ENCODE measurements around the gene SLC27A3.

The SLC27A3 gene

GRCh38 chr1:153795330-153795837, 20.2 kb downstream of the SLC27A3 start:
- Histone ChIP-seq H3K4me1 (ENCODE audit: control insufficient read depth in 2 of 2, insufficient read depth in 1 of 2, low read depth in 1 of 2, low read length in 2 of 2) (peaks cover 36 to 48% of the 10 kb centered on the region in 2 donors), H3K36me3 (replicated peaks in 1 of 2; ENCODE audit: control insufficient read depth in 2 of 2, insufficient read depth in 2 of 2, low read length in 2 of 2) (peaks cover 6 to 41% of the 10 kb centered on the region in 2 donors), H3K4ac (ENCODE audit: low read length) (peak overlapping the region; percentile 94), H3K9ac (ENCODE audit: low read depth, low read length, poor library complexity) (peak overlapping the region; percentile 82), H3K23ac (ENCODE audit: low read depth, low read length, poor library complexity) (peak overlapping the region; percentile 94), H4K91ac (ENCODE audit: low read depth, low read length, poor library complexity) (peak overlapping the region; percentile 85), H3K4me2 (ENCODE audit: insufficient read depth, low read length, poor library complexity, severe bottlenecking) (peak overlapping the region; percentile 36), H3K4me3 (ENCODE audit: low read length in 2 of 2) (peak overlapping the region; percentile 45 to 67), H3K27me3 (ENCODE audit: control insufficient read depth in 3 of 3, insufficient read depth in 3 of 3, low read depth in 1 of 3, low read length in 3 of 3) (peaks cover 0 to 5% (median 0%) of the 10 kb centered on the region in 3 experiments), H2AK5ac (ENCODE audit: low read depth, low read length) (peak overlapping the region; percentile 100), H2AFZ (ENCODE audit: low read length) (peak overlapping the region; percentile 14), H4K8ac (ENCODE audit: low read depth, low read length) (no peak overlapping the region), H3K9me3 (replicated peaks in 1 of 2; ENCODE audit: control insufficient read depth in 2 of 2, insufficient read depth in 1 of 2, low read depth in 1 of 2, low read length in 2 of 2) (peaks cover 0 to 3% of the 10 kb centered on the region in 2 donors), H2BK5ac (ENCODE audit: low read length) (no peak overlapping the region), H3K18ac (ENCODE audit: low read length) (peak overlapping the region; percentile 98), H2BK12ac (ENCODE audit: low read length) (peak overlapping the region; percentile 99), H3K27ac (replicated peaks; ENCODE audit: low read length) (peak overlapping the region; percentile 23), H2BK15ac (ENCODE audit: low read length) (peak overlapping the region; percentile 99), H2BK120ac (ENCODE audit: low read depth, low read length) (peak overlapping the region; percentile 99), H3K14ac (ENCODE audit: low read length) (peak overlapping the region; percentile 100), H3K79me1 (ENCODE audit: low read depth, low read length) (no peaks in the 10 kb centered on the region)
- no CpG with 5 or more reads among the region's 18 CpGs for WGBS, 2 donors (ENCODE audit: extremely low coverage in 2 of 2, insufficient read length in 2 of 2, insufficient replicate concordance in 1 of 2)
- no peak for DNase-seq (ENCODE audit: low spot score)

GRCh38 chr1:153795934-153796785, 21.0 kb downstream of the SLC27A3 start:
- Histone ChIP-seq H3K14ac (ENCODE audit: low read length) (no peak overlapping the region), H3K4ac (ENCODE audit: low read length) (peak overlapping the region; percentile 58), H2AFZ (ENCODE audit: low read length) (no peak overlapping the region), H2BK5ac (ENCODE audit: low read length) (peak overlapping the region; percentile 26), H3K36me3 (replicated peaks in 1 of 2; ENCODE audit: control insufficient read depth in 2 of 2, insufficient read depth in 2 of 2, low read length in 2 of 2) (peaks cover 6 to 46% of the 10 kb centered on the region in 2 donors), H3K18ac (ENCODE audit: low read length) (peak overlapping the region; percentile 33), H3K4me2 (ENCODE audit: insufficient read depth, low read length, poor library complexity, severe bottlenecking) (no peak overlapping the region), H3K79me1 (ENCODE audit: low read depth, low read length) (no peaks in the 10 kb centered on the region), H2BK15ac (ENCODE audit: low read length) (peak overlapping the region; percentile 68), H3K4me3 (ENCODE audit: low read length in 2 of 2) (no peak overlapping the region), H3K23ac (ENCODE audit: low read depth, low read length, poor library complexity) (peak overlapping the region; percentile 83), H2AK5ac (ENCODE audit: low read depth, low read length) (peak overlapping the region; percentile 100), H3K27me3 (ENCODE audit: control insufficient read depth in 3 of 3, insufficient read depth in 3 of 3, low read depth in 1 of 3, low read length in 3 of 3) (peaks cover 0 to 5% (median 0%) of the 10 kb centered on the region in 3 experiments), H3K9ac (ENCODE audit: low read depth, low read length, poor library complexity) (peak overlapping the region; percentile 87), H3K27ac (replicated peaks; ENCODE audit: low read length) (no peak overlapping the region), H2BK120ac (ENCODE audit: low read depth, low read length) (no peak overlapping the region), H4K91ac (ENCODE audit: low read depth, low read length, poor library complexity) (no peak overlapping the region), H3K9me3 (replicated peaks in 1 of 2; ENCODE audit: control insufficient read depth in 2 of 2, insufficient read depth in 1 of 2, low read depth in 1 of 2, low read length in 2 of 2) (peaks cover 0 to 3% of the 10 kb centered on the region in 2 donors), H4K8ac (ENCODE audit: low read depth, low read length) (no peak overlapping the region), H3K4me1 (ENCODE audit: control insufficient read depth in 2 of 2, insufficient read depth in 1 of 2, low read depth in 1 of 2, low read length in 2 of 2) (peaks cover 36 to 48% of the 10 kb centered on the region in 2 donors), H2BK12ac (ENCODE audit: low read length) (peak overlapping the region; percentile 85)
- no peak for DNase-seq (ENCODE audit: low spot score)
- no CpG with 5 or more reads among the region's 9 CpGs for WGBS, 2 donors (ENCODE audit: extremely low coverage in 2 of 2, insufficient read length in 2 of 2, insufficient replicate concordance in 1 of 2)

GRCh38 chr1:153796786-153797659, 21.8 kb downstream of the SLC27A3 start:
- Histone ChIP-seq H2BK120ac (ENCODE audit: low read depth, low read length) (no peak overlapping the region), H3K27me3 (ENCODE audit: control insufficient read depth in 3 of 3, insufficient read depth in 3 of 3, low read depth in 1 of 3, low read length in 3 of 3) (peaks cover 0 to 2% (median 0%) of the 10 kb centered on the region in 3 experiments), H3K4me1 (ENCODE audit: control insufficient read depth in 2 of 2, insufficient read depth in 1 of 2, low read depth in 1 of 2, low read length in 2 of 2) (peaks cover 32 to 45% of the 10 kb centered on the region in 2 donors), H3K18ac (ENCODE audit: low read length) (peak overlapping the region; percentile 33), H3K4me3 (ENCODE audit: low read length in 2 of 2) (no peak overlapping the region), H2BK15ac (ENCODE audit: low read length) (peak overlapping the region; percentile 68), H3K4ac (ENCODE audit: low read length) (no peak overlapping the region), H2AK5ac (ENCODE audit: low read depth, low read length) (peak overlapping the region; percentile 100), H3K36me3 (replicated peaks in 1 of 2; ENCODE audit: control insufficient read depth in 2 of 2, insufficient read depth in 2 of 2, low read length in 2 of 2) (peaks cover 8 to 53% of the 10 kb centered on the region in 2 donors), H3K9me3 (replicated peaks in 1 of 2; ENCODE audit: control insufficient read depth in 2 of 2, insufficient read depth in 1 of 2, low read depth in 1 of 2, low read length in 2 of 2) (no peaks in the 10 kb centered on the region), H3K9ac (ENCODE audit: low read depth, low read length, poor library complexity) (no peak overlapping the region), H3K27ac (replicated peaks; ENCODE audit: low read length) (no peak overlapping the region), H3K14ac (ENCODE audit: low read length) (no peak overlapping the region), H4K91ac (ENCODE audit: low read depth, low read length, poor library complexity) (no peak overlapping the region), H4K8ac (ENCODE audit: low read depth, low read length) (no peak overlapping the region), H3K4me2 (ENCODE audit: insufficient read depth, low read length, poor library complexity, severe bottlenecking) (no peak overlapping the region), H2BK12ac (ENCODE audit: low read length) (peak overlapping the region; percentile 12), H3K79me1 (ENCODE audit: low read depth, low read length) (no peaks in the 10 kb centered on the region), H3K23ac (ENCODE audit: low read depth, low read length, poor library complexity) (peak overlapping the region; percentile 83), H2BK5ac (ENCODE audit: low read length) (peak overlapping the region; percentile 26), H2AFZ (ENCODE audit: low read length) (no peak overlapping the region)
- WGBS, 2 donors (ENCODE audit: extremely low coverage in 2 of 2, insufficient read length in 2 of 2, insufficient replicate concordance in 1 of 2) = no CpG with 5 or more reads among the region's 26 CpGs
- peak; percentile 65 for DNase-seq (ENCODE audit: low spot score)
